Body of pancreas (tissue), 4 donors: Measurements from ENCODE around the gene MYO7B. TPM values are rescaled to one million over a fixed set of nuclear protein-coding genes. Genes with fewer than 3 reads are reported as not detected.

Experiments
- ATAC-seq: fragments of 150-250 bp; one replicate; pipeline ENCODE4 v1.9.1; 2016
- DNase-seq, 4 donors: peaks; one replicate each; pipeline ENCODE4 v3.0.0-alpha.2; 2019
- H3K27ac ChIP-seq, 4 donors: fragments of 200-600 bp; sonication (generic); 1 replicate in 3 of 4; 2 replicates in 1 of 4; pipeline versions ENCODE4 v1.5.1 to v1.6.1; 2016 to 2019; ENCODE audit warnings: mild to moderate bottlenecking in 1 of 4, mixed read lengths in 1 of 4, moderate library complexity in 1 of 4
- H3K27me3 ChIP-seq, 2 donors: fragments of 200-600 bp; sonication (generic); one replicate each; pipeline ENCODE4 v1.6.0; 2016; ENCODE audit warnings: mild to moderate bottlenecking in 1 of 2
- H3K36me3 ChIP-seq, 2 donors: fragments of 200-600 bp; sonication (generic); replicated peaks in 1 of 2; 2 replicates each; pipeline ENCODE4 v1.5.1; 2016; ENCODE audit warnings: low read depth in 2 of 2; ENCODE audit not compliant: insufficient read depth in 1 of 2
- H3K4me1 ChIP-seq: fragments of 200-600 bp; sonication (generic); one replicate; pipeline ENCODE4 v1.6.0; 2016
- H3K4me3 ChIP-seq, 2 donors: fragments of 200-600 bp; sonication (generic); 1 replicate in 1 of 2; 2 replicates in 1 of 2; pipeline ENCODE4 v1.5.1; 2016 to 2019
- H3K9me3 ChIP-seq, 3 donors: fragments of 200-600 bp; sonication (generic); 1 replicate in 2 of 3; 2 replicates in 1 of 3; pipeline ENCODE4 v1.5.1; 2016
- CTCF ChIP-seq, 7 experiments: fragments of 450-650 bp in 4 of 7; fragments of 200-600 bp in 3 of 7; sonication (generic) in 3 of 7; IDR thresholded peaks; one replicate each; pipeline ENCODE4 v1.5.1; 2016 to 2019; ENCODE audit warnings: antibody characterized with exemption in 7 of 7
- POLR2A ChIP-seq, 3 donors: fragments of 450-650 bp; IDR thresholded peaks; one replicate each; pipeline ENCODE4 v1.6.1; 2016; ENCODE audit warnings: antibody characterized with exemption in 3 of 3, mild to moderate bottlenecking in 2 of 3
- WGBS, 2 donors: methylation state at CpG; one replicate each; pipeline ENCODE4 v1.1.5; 2017; 5-methylcytosine and 5-hydroxymethylcytosine counted together
- intact Hi-C: fragments of 100-400 bp; cut with DNase I; formaldehyde crosslinking; loops from one replicate; pipeline ENCODE4 v1.15.1; 2023
- total RNA-seq, 2 donors: library from RNA; depleted of rRNA; stranded (reverse); fragments of >200 nt; gene quantifications; one replicate each; pipeline ENCODE4 v1.1.0, GENCODE V29; 2016

MYO7B gene
- total RNA-seq, 2 donors from 2014 or later, result 0.33 to 1.8 TPM

GRCh38 chr2:127637725-127638252 is 102.3 kb downstream of the MYO7B start:
- intact Hi-C loops, result no loop called here
- Histone ChIP-seq H3K4me1 (peaks cover 5% of the 10 kb centered on the region), H3K27ac (peak overlapping the region in 2 of 4 donors; percentile 28 to 50), H3K9me3 (no peaks in the 10 kb centered on the region), H3K36me3 (no peaks in the 10 kb centered on the region), H3K27me3 (no peaks in the 10 kb centered on the region), H3K4me3 (no peak overlapping the region)
- DNase-seq, result no peak
- 57 to 61% methylated on average over 7 to 8 of the region's 8 CpGs for WGBS, 2 donors
- ATAC-seq, result peak; percentile 33
- no peak for TF ChIP-seq POLR2A (IDR thresholded peaks at IDR 0.05)
- TF ChIP-seq CTCF (IDR thresholded peaks at IDR 0.05), result no peak

DNA sequence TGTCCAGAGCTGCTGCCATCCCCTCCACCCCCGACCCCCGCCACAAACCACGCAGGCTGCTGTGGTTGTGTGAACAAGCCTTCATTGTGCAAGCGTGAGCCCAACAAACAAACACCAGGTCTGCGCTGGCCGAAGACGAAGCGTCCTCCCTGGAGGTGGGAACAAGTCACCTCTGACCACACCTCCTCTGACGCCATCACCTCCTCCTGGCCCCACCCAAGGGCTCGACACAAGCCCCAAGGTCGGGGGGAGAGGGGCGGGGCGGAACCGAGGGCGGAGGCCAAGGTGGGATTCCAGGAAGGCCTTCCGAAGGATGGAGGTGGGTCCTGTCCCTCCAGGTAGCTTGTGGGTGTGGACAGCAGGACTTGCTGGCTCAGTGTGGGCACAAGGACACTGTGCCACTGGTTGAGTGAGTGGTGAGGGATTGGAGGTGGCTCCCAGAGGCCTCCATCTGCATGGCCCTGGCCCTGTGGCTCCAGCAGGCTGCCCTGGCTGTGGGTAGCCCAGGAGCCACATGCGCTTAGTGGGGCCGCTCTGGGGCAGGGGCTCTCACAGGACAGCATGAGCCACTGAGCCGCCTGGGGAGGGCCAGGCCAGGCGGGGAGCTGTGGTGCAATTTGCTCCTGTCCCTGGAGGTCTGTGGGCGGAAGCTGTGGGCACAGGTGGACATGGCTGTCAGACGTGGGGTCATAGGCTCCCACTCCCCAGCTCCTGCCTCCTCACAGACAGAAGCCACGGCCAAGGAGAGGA is 103.1 kb downstream of the MYO7B start:
- intact Hi-C loops, result no loop called here
- Histone ChIP-seq H3K9me3 (no peaks in the 10 kb centered on the region), H3K36me3 (no peaks in the 10 kb centered on the region), H3K27me3 (no peaks in the 10 kb centered on the region), H3K4me1 (peaks cover 5% of the 10 kb centered on the region), H3K27ac (peak overlapping the region in 2 of 4 donors; percentile 28 to 50), H3K4me3 (no peak overlapping the region)
- DNase-seq, result peak in 1 of 4 donors; percentile 33
- no peak for TF ChIP-seq POLR2A (IDR thresholded peaks at IDR 0.05)
- no peak for TF ChIP-seq CTCF (IDR thresholded peaks at IDR 0.05)
- WGBS, 2 donors, result 54 to 56% methylated on average over 8 to 22 of the region's 23 CpGs
- ATAC-seq, result no peak

GRCh38 chr2:127639111-127639474 is 103.6 kb downstream of the MYO7B start:
- WGBS, 2 donors, result 84 to 86% methylated on average over 12 to 13 of the region's 13 CpGs
- DNase-seq, result no peak
- Histone ChIP-seq H3K4me1 (peaks cover 5% of the 10 kb centered on the region), H3K9me3 (no peaks in the 10 kb centered on the region), H3K27me3 (no peaks in the 10 kb centered on the region), H3K4me3 (no peak overlapping the region), H3K27ac (no peak overlapping the region), H3K36me3 (no peaks in the 10 kb centered on the region)
- intact Hi-C loops, result no loop called here
- TF ChIP-seq CTCF (IDR thresholded peaks at IDR 0.05), result no peak
- no peak for TF ChIP-seq POLR2A (IDR thresholded peaks at IDR 0.05)
- no peak for ATAC-seq

DNA sequence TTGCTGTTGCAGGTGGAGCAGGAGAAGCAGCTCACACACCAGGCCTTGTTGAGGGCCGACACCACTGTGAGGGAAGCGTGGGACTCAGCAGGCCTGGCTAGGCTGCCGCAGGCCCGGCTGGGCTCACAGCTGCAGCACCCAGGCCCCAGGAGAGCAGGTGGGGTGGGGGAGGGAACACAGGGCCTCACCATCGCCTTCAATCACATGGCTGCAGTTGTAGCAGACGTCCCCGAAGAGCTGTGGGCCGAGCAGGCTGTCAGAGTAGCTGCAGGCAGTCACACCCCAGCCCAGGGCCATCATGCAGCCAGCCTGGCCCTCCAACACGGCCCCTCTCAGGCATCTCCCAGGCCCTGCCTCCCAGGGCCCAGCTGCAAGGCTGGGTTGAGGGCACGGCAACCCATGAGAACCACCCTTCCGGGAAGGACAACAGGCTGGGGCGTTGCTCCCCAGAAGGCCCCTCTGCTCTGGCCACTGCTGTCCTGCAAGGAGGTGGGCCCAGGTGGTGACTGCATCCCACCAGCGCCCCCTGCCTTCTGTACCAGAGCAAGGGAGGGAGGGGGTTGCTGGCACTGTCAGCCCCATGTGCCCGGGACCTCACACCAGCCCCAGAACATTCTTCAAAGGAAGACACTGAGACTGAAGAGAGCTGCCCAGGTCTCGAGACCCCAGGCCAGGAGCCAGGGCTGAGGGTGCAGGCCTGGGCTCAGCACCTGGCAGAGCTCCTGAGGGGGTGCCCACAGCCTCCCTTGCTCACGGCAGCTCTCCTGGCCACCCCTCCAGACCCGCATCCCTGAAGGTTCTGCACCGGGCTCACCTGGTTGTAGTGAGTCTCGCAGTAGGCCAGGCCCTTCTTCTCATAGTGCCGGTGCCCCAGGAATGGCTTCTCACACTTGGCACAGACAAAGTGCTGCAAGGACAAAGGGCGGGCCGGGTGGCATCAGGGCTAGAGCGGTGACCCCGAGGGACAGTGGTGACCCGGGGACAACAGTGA is 104.9 kb downstream of the MYO7B start:
- peaks cover 5% of the 10 kb centered on the region for H3K4me1 ChIP-seq
- H3K27me3 ChIP-seq, result no peaks in the 10 kb centered on the region
- no peak overlapping the region for H3K4me3 ChIP-seq
- H3K27ac ChIP-seq, result no peak overlapping the region
- no peak for TF ChIP-seq CTCF (IDR thresholded peaks at IDR 0.05)
- no peak for TF ChIP-seq POLR2A (IDR thresholded peaks at IDR 0.05)
- DNase-seq (no peak), ATAC-seq (no peak)
- H3K36me3 ChIP-seq, result no peaks in the 10 kb centered on the region
- H3K9me3 ChIP-seq, result no peaks in the 10 kb centered on the region
- WGBS, 2 donors, result 73 to 96% methylated on average over 5 to 23 of the region's 25 CpGs
- intact Hi-C loops, result no loop called here
